Neuronal stem cell (in vitro differentiated cells): ENCODE measurements around the gene DCUN1D4.

Source experiments
- DNase-seq: peaks from one replicate; pipeline ENCODE4 v3.0.0-alpha.2; 2013; ENCODE audit warnings: low spot score
- H2AFZ ChIP-seq: one replicate; pipeline ENCODE4 v1.6.1; 2013; ENCODE audit warnings: mild to moderate bottlenecking, low read length, inconsistent platforms
- H2AK5ac ChIP-seq: 2 replicates; pipeline ENCODE4 v1.6.1; 2013; ENCODE audit warnings: low read depth, mild to moderate bottlenecking, inconsistent platforms, low read length, moderate library complexity, mixed read lengths
- H2BK120ac ChIP-seq: 2 replicates; pipeline ENCODE4 v1.6.1; 2013; ENCODE audit warnings: low read depth, mild to moderate bottlenecking, inconsistent platforms, low read length, moderate library complexity, mixed read lengths
- H2BK12ac ChIP-seq: one replicate; pipeline ENCODE4 v1.6.1; 2013; ENCODE audit warnings: low read length, inconsistent platforms
- H2BK15ac ChIP-seq: 2 replicates; pipeline ENCODE4 v1.6.1; 2013; ENCODE audit warnings: mild to moderate bottlenecking, low read length, inconsistent platforms, mixed read lengths
- H2BK5ac ChIP-seq: one replicate; pipeline ENCODE4 v1.6.1; 2013; ENCODE audit warnings: inconsistent platforms, mild to moderate bottlenecking, low read length, moderate library complexity
- H3K14ac ChIP-seq: one replicate; pipeline ENCODE4 v1.6.1; 2013; ENCODE audit warnings: low read length, inconsistent platforms
- H3K18ac ChIP-seq: 2 replicates; pipeline ENCODE4 v1.6.1; 2013; ENCODE audit warnings: low read length, inconsistent platforms
- H3K23ac ChIP-seq: 2 replicates; pipeline ENCODE4 v1.6.1; 2013; ENCODE audit warnings: low read depth, mild to moderate bottlenecking, mixed read lengths, low read length, inconsistent platforms; ENCODE audit not compliant: poor library complexity
- H3K27ac ChIP-seq: replicated peaks from 3 replicates; pipeline ENCODE4 v1.5.1; 2013; ENCODE audit warnings: low read length, inconsistent platforms
- H3K27me3 ChIP-seq, 3 experiments: 2 replicates each; pipeline ENCODE4 v1.6.1; 2013; ENCODE audit warnings: low read length in 3 of 3, mild to moderate bottlenecking in 2 of 3, inconsistent platforms in 1 of 3, low read depth in 1 of 3, mixed read lengths in 1 of 3, moderate library complexity in 1 of 3; ENCODE audit not compliant: control insufficient read depth in 3 of 3, insufficient read depth in 3 of 3
- H3K36me3 ChIP-seq, 2 donors: replicated peaks in 1 of 2; 2 replicates each; pipeline ENCODE4 v1.6.1; 2013; ENCODE audit warnings: low read length in 2 of 2; ENCODE audit not compliant: control insufficient read depth in 2 of 2, insufficient read depth in 2 of 2
- H3K4ac ChIP-seq: 2 replicates; pipeline ENCODE4 v1.6.1; 2013; ENCODE audit warnings: inconsistent platforms, mild to moderate bottlenecking, low read length, moderate library complexity
- H3K4me1 ChIP-seq, 2 donors: 1 replicate in 1 of 2; 2 replicates in 1 of 2; pipeline ENCODE4 v1.6.1; 2013; ENCODE audit warnings: low read length in 2 of 2, low read depth in 1 of 2; ENCODE audit not compliant: control insufficient read depth in 2 of 2, insufficient read depth in 1 of 2
- H3K4me2 ChIP-seq: one replicate; pipeline ENCODE4 v1.6.1; 2013; ENCODE audit warnings: mild to moderate bottlenecking, low read length, inconsistent platforms; ENCODE audit not compliant: insufficient read depth, poor library complexity, severe bottlenecking
- H3K4me3 ChIP-seq, 2 donors: 2 replicates each; pipeline ENCODE4 v1.5.1; 2013; ENCODE audit warnings: low read length in 2 of 2, mild to moderate bottlenecking in 2 of 2, inconsistent platforms in 1 of 2, moderate library complexity in 1 of 2
- H3K79me1 ChIP-seq: one replicate; pipeline ENCODE4 v1.6.1; 2013; ENCODE audit warnings: low read depth, mild to moderate bottlenecking, inconsistent platforms, low read length, moderate library complexity
- H3K9ac ChIP-seq: one replicate; pipeline ENCODE4 v1.6.1; 2013; ENCODE audit warnings: mild to moderate bottlenecking, low read depth, low read length, inconsistent platforms; ENCODE audit not compliant: poor library complexity
- H3K9me3 ChIP-seq, 2 donors: replicated peaks in 1 of 2; 2 replicates each; pipeline versions ENCODE3 to v1.6.1; 2013; ENCODE audit warnings: low read length in 2 of 2, mild to moderate bottlenecking in 2 of 2, inconsistent platforms in 1 of 2, low read depth in 1 of 2, mixed read lengths in 1 of 2, moderate library complexity in 1 of 2; ENCODE audit not compliant: control insufficient read depth in 2 of 2, insufficient read depth in 1 of 2
- H4K8ac ChIP-seq: one replicate; pipeline ENCODE4 v1.6.1; 2013; ENCODE audit warnings: low read depth, mild to moderate bottlenecking, inconsistent platforms, low read length, moderate library complexity
- H4K91ac ChIP-seq: one replicate; pipeline ENCODE4 v1.6.1; 2013; ENCODE audit warnings: low read length, low read depth, mild to moderate bottlenecking, inconsistent platforms; ENCODE audit not compliant: poor library complexity
- WGBS, 2 donors: extraction: QIAGEN DNeasy Blood & Tissue Kit; methylation state at CpG; one replicate each; pipeline ENCODE4 v1.1.7; 2013; ENCODE audit warnings: missing lambda C conversion rate in 2 of 2, mixed read lengths in 1 of 2; ENCODE audit not compliant: insufficient read length in 2 of 2, insufficient replicate concordance in 1 of 2; ENCODE audit errors: extremely low coverage in 2 of 2; 5-methylcytosine and 5-hydroxymethylcytosine counted together

Gene DCUN1D4

DNA sequence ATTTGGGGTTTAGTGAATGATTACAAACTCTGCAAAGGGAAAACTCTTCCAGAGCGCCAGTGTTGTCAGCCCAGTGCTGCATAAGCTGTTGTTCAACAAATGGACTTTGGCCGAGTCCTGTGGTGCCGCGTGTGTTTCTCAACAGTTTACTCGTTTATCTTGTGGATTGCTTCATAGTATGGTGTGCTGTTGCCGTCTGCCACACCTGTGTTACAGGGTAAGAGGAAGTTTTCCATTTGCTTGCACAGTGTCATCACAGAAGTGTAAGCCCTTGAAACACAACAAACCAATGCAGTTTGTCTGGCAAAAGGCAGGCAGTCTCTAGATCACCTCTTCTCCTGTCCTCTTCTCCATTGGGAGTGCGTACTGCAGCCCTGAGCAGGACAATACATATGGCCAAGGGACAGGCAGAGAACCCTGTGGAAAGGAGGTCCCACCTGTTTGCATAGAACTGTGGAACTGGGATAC is 66.3 kb downstream of the DCUN1D4 start:
- no peak overlapping the region for H2BK15ac ChIP-seq
- peak overlapping the region in 1 of 2 donors; percentile 47 for H3K4me3 ChIP-seq
- H3K36me3 ChIP-seq = peaks cover 21 to 99% of the 10 kb centered on the region in 2 donors
- no peaks in the 10 kb centered on the region for H3K79me1 ChIP-seq
- H3K18ac ChIP-seq = no peak overlapping the region
- no peak overlapping the region for H3K27ac ChIP-seq
- no peak overlapping the region for H2AK5ac ChIP-seq
- no peaks in the 10 kb centered on the region for H3K27me3 ChIP-seq
- no peak overlapping the region for H3K14ac ChIP-seq
- H3K4ac ChIP-seq = no peak overlapping the region
- DNase-seq = no peak
- no peak overlapping the region for H3K23ac ChIP-seq
- no peak overlapping the region for H3K4me2 ChIP-seq
- H2BK12ac ChIP-seq = no peak overlapping the region
- H2BK5ac ChIP-seq = no peak overlapping the region
- peaks cover 0 to 5% of the 10 kb centered on the region in 2 donors for H3K4me1 ChIP-seq
- no peak overlapping the region for H2BK120ac ChIP-seq
- H4K91ac ChIP-seq = no peak overlapping the region
- H3K9ac ChIP-seq = no peak overlapping the region
- H2AFZ ChIP-seq = no peak overlapping the region
- H4K8ac ChIP-seq = no peak overlapping the region
- peaks cover 0 to 5% of the 10 kb centered on the region in 2 donors for H3K9me3 ChIP-seq
- no CpG with 5 or more reads among the region's 7 CpGs for WGBS, 2 donors

DNA sequence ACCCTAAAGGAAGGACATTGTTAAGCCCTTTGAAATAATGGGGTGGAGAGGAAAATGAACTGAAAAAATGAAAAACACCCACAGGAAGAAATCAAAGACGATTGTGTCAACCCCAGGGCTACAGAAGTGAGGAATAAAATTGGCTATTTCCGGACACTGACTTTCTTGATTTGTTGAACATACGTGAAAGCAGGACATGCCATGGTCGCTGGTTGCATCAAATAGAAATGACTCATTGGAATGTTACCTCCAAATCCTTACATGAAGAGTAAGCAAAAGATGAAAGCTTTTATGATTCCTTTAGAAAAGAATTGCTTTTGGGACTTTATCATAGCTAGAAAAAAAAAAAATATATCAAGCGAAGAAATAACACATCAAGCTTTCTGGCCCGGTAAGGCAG is 75.3 kb downstream of the DCUN1D4 start:
- no peak overlapping the region for H2BK15ac ChIP-seq
- H3K79me1 ChIP-seq = no peaks in the 10 kb centered on the region
- no peak for DNase-seq
- H2AFZ ChIP-seq = no peak overlapping the region
- no peak overlapping the region for H2BK5ac ChIP-seq
- H3K27me3 ChIP-seq = no peaks in the 10 kb centered on the region
- H2AK5ac ChIP-seq = no peak overlapping the region
- H3K4me3 ChIP-seq = no peak overlapping the region
- H3K9ac ChIP-seq = no peak overlapping the region
- no peak overlapping the region for H4K8ac ChIP-seq
- no CpG with 5 or more reads among the region's 6 CpGs for WGBS, 2 donors
- H4K91ac ChIP-seq = no peak overlapping the region
- H2BK12ac ChIP-seq = no peak overlapping the region
- peaks cover 4 to 42% of the 10 kb centered on the region in 2 donors for H3K36me3 ChIP-seq
- H3K23ac ChIP-seq = no peak overlapping the region
- no peak overlapping the region for H3K4me2 ChIP-seq
- no peaks in the 10 kb centered on the region for H3K4me1 ChIP-seq
- H3K27ac ChIP-seq = no peak overlapping the region
- no peak overlapping the region for H3K14ac ChIP-seq
- H2BK120ac ChIP-seq = no peak overlapping the region
- no peak overlapping the region for H3K4ac ChIP-seq
- H3K9me3 ChIP-seq = peaks cover 0 to 8% of the 10 kb centered on the region in 2 donors
- H3K18ac ChIP-seq = no peak overlapping the region

DNA sequence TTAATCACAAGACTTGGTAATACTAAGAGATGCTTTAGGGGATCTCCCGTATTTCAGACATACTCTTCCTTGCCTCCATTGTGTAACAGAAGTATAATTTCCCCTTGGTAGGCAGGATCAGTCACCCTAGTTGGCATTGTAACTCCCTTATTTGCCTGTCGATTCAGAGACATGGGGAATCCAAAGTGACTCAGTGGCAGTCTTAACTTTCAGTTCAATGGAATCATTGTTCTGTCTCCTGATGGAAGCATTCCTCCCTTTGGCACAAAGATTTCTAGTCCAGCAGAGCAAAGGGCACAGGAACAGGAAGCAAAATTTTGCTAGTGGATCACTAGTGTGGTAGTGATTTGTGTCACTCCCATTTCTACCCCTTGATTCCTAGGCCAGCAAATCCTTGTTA is 80.4 kb downstream of the DCUN1D4 start:
- H3K4me3 ChIP-seq = no peak overlapping the region
- DNase-seq = no peak
- H2BK15ac ChIP-seq = no peak overlapping the region
- H3K23ac ChIP-seq = no peak overlapping the region
- no peak overlapping the region for H2AK5ac ChIP-seq
- H4K91ac ChIP-seq = no peak overlapping the region
- H2BK120ac ChIP-seq = no peak overlapping the region
- H3K4me1 ChIP-seq = no peaks in the 10 kb centered on the region
- H3K27me3 ChIP-seq = no peaks in the 10 kb centered on the region
- H3K36me3 ChIP-seq = no peaks in the 10 kb centered on the region
- no peak overlapping the region for H3K4ac ChIP-seq
- no peak overlapping the region for H2BK12ac ChIP-seq
- WGBS, 2 donors = no CpG with 5 or more reads among the region's 2 CpGs
- H2BK5ac ChIP-seq = no peak overlapping the region
- no peak overlapping the region for H3K9ac ChIP-seq
- H3K79me1 ChIP-seq = no peaks in the 10 kb centered on the region
- no peak overlapping the region for H3K14ac ChIP-seq
- H3K27ac ChIP-seq = no peak overlapping the region
- H4K8ac ChIP-seq = no peak overlapping the region
- no peak overlapping the region for H3K18ac ChIP-seq
- H2AFZ ChIP-seq = no peak overlapping the region
- H3K4me2 ChIP-seq = no peak overlapping the region
- peaks cover 0 to 5% of the 10 kb centered on the region in 2 donors for H3K9me3 ChIP-seq

DNA sequence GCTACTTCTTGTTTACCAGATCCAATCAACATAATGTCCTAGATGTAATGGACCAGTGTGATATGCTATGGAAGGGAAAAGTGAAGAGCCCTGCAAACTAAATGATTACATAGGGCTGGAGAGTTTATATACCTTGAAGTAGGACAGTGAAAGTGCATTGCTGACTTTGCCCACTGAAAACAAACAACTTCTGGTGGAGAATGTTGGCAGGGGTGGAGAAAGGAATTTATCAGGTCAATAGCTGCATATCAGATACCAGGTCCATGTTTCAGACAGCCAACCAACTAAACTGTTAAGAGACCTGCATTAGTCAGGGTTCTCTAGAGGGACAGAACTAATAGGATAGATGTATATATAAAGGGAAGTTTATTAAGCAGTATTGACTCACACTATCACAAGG is 82.4 kb downstream of the DCUN1D4 start:
- H3K27ac ChIP-seq = no peak overlapping the region
- no peak overlapping the region for H2AK5ac ChIP-seq
- H3K4me2 ChIP-seq = no peak overlapping the region
- H2BK12ac ChIP-seq = no peak overlapping the region
- H2BK15ac ChIP-seq = no peak overlapping the region
- no peaks in the 10 kb centered on the region for H3K36me3 ChIP-seq
- H2BK120ac ChIP-seq = no peak overlapping the region
- H3K4me1 ChIP-seq = no peaks in the 10 kb centered on the region
- no peaks in the 10 kb centered on the region for H3K79me1 ChIP-seq
- no peak overlapping the region for H2BK5ac ChIP-seq
- no peaks in the 10 kb centered on the region for H3K27me3 ChIP-seq
- H4K91ac ChIP-seq = no peak overlapping the region
- H2AFZ ChIP-seq = no peak overlapping the region
- no peak overlapping the region for H3K9ac ChIP-seq
- H3K4me3 ChIP-seq = no peak overlapping the region
- H3K14ac ChIP-seq = no peak overlapping the region
- no peak overlapping the region for H3K18ac ChIP-seq
- peaks cover 0 to 5% of the 10 kb centered on the region in 2 donors for H3K9me3 ChIP-seq
- H3K4ac ChIP-seq = no peak overlapping the region
- no peak for DNase-seq
- no peak overlapping the region for H4K8ac ChIP-seq
- no peak overlapping the region for H3K23ac ChIP-seq
